Measurements from ENCODE around the gene STN1.

DNA sequence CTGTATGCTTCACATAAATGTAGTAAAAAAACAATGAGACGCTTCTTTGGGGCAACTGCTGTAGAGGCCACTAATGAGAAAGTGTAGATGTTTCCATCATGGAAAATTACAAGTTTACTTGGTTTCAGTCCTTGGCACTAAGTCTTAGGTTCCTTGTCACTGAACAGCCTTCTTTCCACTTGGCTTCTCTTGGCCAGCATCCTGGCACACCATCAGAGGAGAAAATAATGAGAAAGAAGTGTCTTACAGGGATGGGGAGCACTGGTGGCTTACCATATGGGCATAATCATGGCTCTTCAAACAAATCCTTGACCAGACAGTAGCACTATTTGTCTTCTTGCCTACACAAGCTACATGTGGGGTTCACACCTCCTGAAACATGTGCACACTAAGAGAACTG is 40.1 kb downstream of the STN1 start:
- TF ChIP-seq, protein P1, sequence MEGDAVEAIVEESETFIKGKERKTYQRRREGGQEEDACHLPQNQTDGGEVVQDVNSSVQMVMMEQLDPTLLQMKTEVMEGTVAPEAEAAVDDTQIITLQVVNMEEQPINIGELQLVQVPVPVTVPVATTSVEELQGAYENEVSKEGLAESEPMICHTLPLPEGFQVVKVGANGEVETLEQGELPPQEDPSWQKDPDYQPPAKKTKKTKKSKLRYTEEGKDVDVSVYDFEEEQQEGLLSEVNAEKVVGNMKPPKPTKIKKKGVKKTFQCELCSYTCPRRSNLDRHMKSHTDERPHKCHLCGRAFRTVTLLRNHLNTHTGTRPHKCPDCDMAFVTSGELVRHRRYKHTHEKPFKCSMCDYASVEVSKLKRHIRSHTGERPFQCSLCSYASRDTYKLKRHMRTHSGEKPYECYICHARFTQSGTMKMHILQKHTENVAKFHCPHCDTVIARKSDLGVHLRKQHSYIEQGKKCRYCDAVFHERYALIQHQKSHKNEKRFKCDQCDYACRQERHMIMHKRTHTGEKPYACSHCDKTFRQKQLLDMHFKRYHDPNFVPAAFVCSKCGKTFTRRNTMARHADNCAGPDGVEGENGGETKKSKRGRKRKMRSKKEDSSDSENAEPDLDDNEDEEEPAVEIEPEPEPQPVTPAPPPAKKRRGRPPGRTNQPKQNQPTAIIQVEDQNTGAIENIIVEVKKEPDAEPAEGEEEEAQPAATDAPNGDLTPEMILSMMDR (IDR thresholded peaks at IDR 0.05): no peak
- TF ChIP-seq POLR2A (IDR thresholded peaks at IDR 0.05) (no peak), POLR2AphosphoS5 (IDR thresholded peaks at IDR 0.05) (no peak)
